ENCODE results near the gene SCMH1.

SCMH1 gene

GRCh38 chr1:41023279-41023990 is 218.7 kb downstream of the SCMH1 start:
- Mint-ChIP-seq H3K27ac (no peak overlapping the region), H3K4me3 (no peak overlapping the region)

DNA sequence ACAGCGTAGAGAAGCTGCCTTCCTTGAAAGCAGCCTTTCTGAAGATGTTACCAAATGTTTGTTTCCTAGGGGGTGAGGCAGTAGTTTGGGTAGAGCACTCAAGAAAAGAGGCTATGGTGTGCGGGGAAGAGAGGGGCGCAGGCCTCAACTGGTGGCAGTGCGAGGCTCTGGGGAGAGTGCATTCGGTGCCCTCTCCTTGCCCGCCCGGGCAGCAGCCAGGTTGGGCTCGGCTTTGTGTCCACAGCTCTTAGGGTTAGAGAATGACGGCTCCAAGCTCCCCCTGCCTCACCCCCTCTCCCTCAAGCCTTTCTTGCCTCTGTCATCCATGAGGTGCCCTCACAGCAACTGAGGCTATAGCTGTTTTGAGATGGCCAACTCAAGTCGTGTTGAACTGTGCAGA is 219.7 kb downstream of the SCMH1 start:
- Mint-ChIP-seq H3K27ac (no peak overlapping the region), H3K36me3 (ENCODE audit: low read depth) (peaks cover 34% of the 10 kb centered on the region), H3K4me3 (no peak overlapping the region), H3K4me1 (ENCODE audit: low read depth) (no peaks in the 10 kb centered on the region), H3K27me3 (no peaks in the 10 kb centered on the region), H3K9me3 (no peaks in the 10 kb centered on the region)
- intact Hi-C loops (cut with micrococcal nuclease): no loop called here

More at GRCh38 chr1:41023279-41023990, 218.7 kb downstream of the SCMH1 start:
- peaks cover 32% of the 10 kb centered on the region for H3K36me3 Mint-ChIP-seq (ENCODE audit: low read depth)
- intact Hi-C loops (cut with micrococcal nuclease): no loop called here
- no peaks in the 10 kb centered on the region for H3K4me1 Mint-ChIP-seq (ENCODE audit: low read depth)
- no peaks in the 10 kb centered on the region for H3K27me3 Mint-ChIP-seq
- no peaks in the 10 kb centered on the region for H3K9me3 Mint-ChIP-seq

- H3K27me3 Mint-ChIP-seq: no peaks in the 10 kb centered on the region
- intact Hi-C loops (cut with micrococcal nuclease): no loop called here
- peaks cover 39% of the 10 kb centered on the region for H3K36me3 Mint-ChIP-seq (ENCODE audit: low read depth)
- no peak within 1 kb of the TSS for H3K27ac Mint-ChIP-seq
- H3K9me3 Mint-ChIP-seq: no peaks in the 10 kb centered on the region
- H3K4me3 Mint-ChIP-seq: no peak within 1 kb of the TSS
- H3K4me1 Mint-ChIP-seq (ENCODE audit: low read depth): no peaks in the 10 kb centered on the region
Observed at GRCh38 chr1:41021526-41022308, 220.4 kb downstream of the SCMH1 start, which contains the start of gene SLFNL1. TSS of gene SLFNL1 (minus strand) at chr1:41021725. CDS start at chr1:41020660, 1,065 bp downstream.

- H3K4me3 Mint-ChIP-seq: no peak overlapping the region
- no peak overlapping the region for H3K27ac Mint-ChIP-seq
- intact Hi-C loops (cut with micrococcal nuclease): no loop called here
- peaks cover 49% of the 10 kb centered on the region for H3K36me3 Mint-ChIP-seq (ENCODE audit: low read depth)
- no peaks in the 10 kb centered on the region for H3K4me1 Mint-ChIP-seq (ENCODE audit: low read depth)
- no peaks in the 10 kb centered on the region for H3K9me3 Mint-ChIP-seq
- H3K27me3 Mint-ChIP-seq: no peaks in the 10 kb centered on the region
Observed at GRCh38 chr1:41020654-41021053, 221.5 kb downstream of the SCMH1 start.

- intact Hi-C loops (cut with micrococcal nuclease): no loop called here
- Mint-ChIP-seq H3K36me3 (ENCODE audit: low read depth) (peaks cover 51% of the 10 kb centered on the region), H3K9me3 (no peaks in the 10 kb centered on the region), H3K27me3 (no peaks in the 10 kb centered on the region), H3K4me3 (no peak overlapping the region), H3K4me1 (ENCODE audit: low read depth) (peaks cover under 1% of the 10 kb centered on the region), H3K27ac (no peak overlapping the region)
Observed at GRCh38 chr1:41020109-41020576, 222.0 kb downstream of the SCMH1 start.

- peaks cover 8% of the 10 kb centered on the region for H3K4me1 Mint-ChIP-seq (ENCODE audit: low read depth)
- intact Hi-C loops (cut with micrococcal nuclease): no loop called here
- H3K27me3 Mint-ChIP-seq: no peaks in the 10 kb centered on the region
- no peak overlapping the region for H3K4me3 Mint-ChIP-seq
- peaks cover 59% of the 10 kb centered on the region for H3K36me3 Mint-ChIP-seq (ENCODE audit: low read depth)
- no peak overlapping the region for H3K27ac Mint-ChIP-seq
- no peaks in the 10 kb centered on the region for H3K9me3 Mint-ChIP-seq
Observed at GRCh38 chr1:41019353-41019745, 222.8 kb downstream of the SCMH1 start.

DNA sequence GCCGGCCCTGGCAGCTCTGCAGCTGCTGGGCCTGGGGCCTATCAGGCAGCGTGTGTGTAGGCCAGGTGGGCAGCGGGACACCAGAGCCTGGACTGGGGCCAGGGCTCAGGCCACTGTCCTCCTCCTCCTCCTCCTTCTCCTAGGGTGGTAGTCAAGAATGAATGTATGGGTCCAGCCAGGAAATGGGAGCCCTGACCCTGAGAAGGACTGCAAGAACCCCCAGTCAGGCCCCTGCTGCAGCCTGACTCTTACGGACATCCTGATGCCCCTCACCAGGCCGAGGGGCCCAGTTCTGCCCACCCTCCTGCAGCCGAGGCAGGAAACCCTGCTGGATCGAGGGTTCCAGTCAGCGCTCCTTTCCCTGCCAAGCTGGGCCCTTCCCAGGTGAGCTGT is 224.1 kb downstream of the SCMH1 start:
- Mint-ChIP-seq H3K27me3 (no peaks in the 10 kb centered on the region), H3K4me3 (no peak overlapping the region), H3K4me1 (ENCODE audit: low read depth) (peaks cover 21% of the 10 kb centered on the region), H3K9me3 (no peaks in the 10 kb centered on the region), H3K36me3 (ENCODE audit: low read depth) (peaks cover 60% of the 10 kb centered on the region), H3K27ac (no peak overlapping the region)
- intact Hi-C loops (cut with micrococcal nuclease): no loop called here

DNA sequence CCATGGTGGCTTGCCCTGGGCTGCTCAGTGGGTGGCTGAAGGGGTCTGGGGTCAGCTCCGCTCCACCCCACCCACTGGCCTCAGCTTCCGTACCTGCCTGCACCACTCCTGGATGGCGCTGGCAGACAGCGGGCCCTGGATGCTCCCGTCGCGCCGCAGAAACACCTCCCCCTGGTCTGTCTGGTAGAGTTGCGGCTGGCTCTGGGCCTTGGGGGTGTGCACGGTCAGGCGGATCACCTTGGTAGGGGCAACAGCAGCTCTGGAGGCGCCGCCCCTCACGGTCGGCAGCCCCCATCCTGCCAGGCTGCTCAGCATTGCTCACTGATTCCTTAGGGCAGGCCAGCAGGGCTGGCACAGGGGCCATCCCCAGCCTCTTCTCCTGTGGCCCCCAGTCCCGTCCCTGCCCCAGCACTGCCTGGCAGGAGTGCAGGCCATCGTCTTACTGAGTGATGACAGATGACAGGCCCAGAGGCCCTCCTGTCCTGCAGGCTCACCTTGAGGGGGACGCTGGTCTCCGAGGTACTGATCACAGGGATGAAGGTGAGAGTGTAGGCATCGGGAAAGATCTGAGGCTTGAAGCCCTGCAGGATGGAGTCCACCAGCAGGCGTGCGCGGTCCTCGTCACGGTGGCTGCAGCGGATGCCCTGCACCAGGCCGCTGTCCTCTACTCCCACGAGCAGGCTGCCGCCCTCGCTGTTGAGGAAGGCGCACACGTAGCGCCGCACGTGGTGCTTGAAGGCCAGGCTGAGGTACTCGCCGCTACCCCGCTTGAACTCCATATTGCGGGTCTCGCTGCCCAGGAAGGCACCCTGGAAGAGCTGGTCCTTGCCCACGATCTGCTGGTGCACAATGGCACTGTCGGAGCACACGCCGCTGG is 224.7 kb downstream of the SCMH1 start:
- H3K4me3 Mint-ChIP-seq: no peak overlapping the region

GRCh38 chr1:41015897-41016470 is 226.1 kb downstream of the SCMH1 start:
- intact Hi-C loops (cut with micrococcal nuclease): no loop called here
- Mint-ChIP-seq H3K4me1 (ENCODE audit: low read depth) (peaks cover 21% of the 10 kb centered on the region), H3K27ac (no peak overlapping the region), H3K36me3 (ENCODE audit: low read depth) (peaks cover 78% of the 10 kb centered on the region), H3K9me3 (no peaks in the 10 kb centered on the region), H3K27me3 (no peaks in the 10 kb centered on the region), H3K4me3 (no peak overlapping the region)

More for the DNA sequence above, 224.7 kb downstream of the SCMH1 start:
- Mint-ChIP-seq H3K4me1 (ENCODE audit: low read depth) (peaks cover 21% of the 10 kb centered on the region), H3K27ac (no peak overlapping the region), H3K27me3 (no peaks in the 10 kb centered on the region), H3K36me3 (ENCODE audit: low read depth) (peaks cover 64% of the 10 kb centered on the region), H3K9me3 (no peaks in the 10 kb centered on the region)
- intact Hi-C loops (cut with micrococcal nuclease): no loop called here

GRCh38 chr1:41015281-41015896 is 226.7 kb downstream of the SCMH1 start:
- peaks cover 82% of the 10 kb centered on the region for H3K36me3 Mint-ChIP-seq (ENCODE audit: low read depth)
- H3K4me1 Mint-ChIP-seq (ENCODE audit: low read depth): peaks cover 21% of the 10 kb centered on the region
- H3K4me3 Mint-ChIP-seq: no peak overlapping the region
- no peaks in the 10 kb centered on the region for H3K27me3 Mint-ChIP-seq
- H3K27ac Mint-ChIP-seq: peak overlapping the region; percentile 78
- no peaks in the 10 kb centered on the region for H3K9me3 Mint-ChIP-seq
- intact Hi-C loops (cut with micrococcal nuclease): no loop called here

- intact Hi-C loops (cut with micrococcal nuclease): no loop called here
Observed at GRCh38 chr1:41014871-41015270, 227.2 kb downstream of the SCMH1 start.

DNA sequence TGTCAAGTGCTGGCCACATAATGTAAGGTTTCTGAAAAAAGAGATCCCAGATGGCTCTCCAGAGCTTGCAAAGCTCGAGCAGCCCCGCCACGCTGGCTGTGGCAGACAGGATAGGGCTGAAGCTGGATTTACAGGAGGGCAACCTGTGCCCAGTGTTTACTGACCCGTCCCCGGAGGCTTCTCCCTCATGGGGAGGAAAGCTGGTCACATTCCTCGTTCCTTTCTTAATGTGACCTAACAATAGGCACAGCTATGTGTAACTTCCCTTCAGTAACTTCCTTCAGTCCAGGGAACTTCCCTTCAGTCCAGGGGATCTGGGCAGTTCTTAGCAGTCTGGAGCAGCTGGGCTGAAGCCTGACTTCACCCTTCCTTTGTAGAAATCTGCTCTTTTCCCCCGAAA is 228.3 kb downstream of the SCMH1 start:
- peak overlapping the region; percentile 78 for H3K27ac Mint-ChIP-seq
- peaks cover 82% of the 10 kb centered on the region for H3K36me3 Mint-ChIP-seq (ENCODE audit: low read depth)
- intact Hi-C loops (cut with micrococcal nuclease): no loop called here
- no peaks in the 10 kb centered on the region for H3K9me3 Mint-ChIP-seq
- H3K4me3 Mint-ChIP-seq: peak overlapping the region; percentile 17
- no peaks in the 10 kb centered on the region for H3K27me3 Mint-ChIP-seq
- H3K4me1 Mint-ChIP-seq (ENCODE audit: low read depth): peaks cover 21% of the 10 kb centered on the region

More at GRCh38 chr1:41014871-41015270, 227.2 kb downstream of the SCMH1 start:
- Mint-ChIP-seq H3K4me3 (no peak overlapping the region), H3K27me3 (no peaks in the 10 kb centered on the region), H3K36me3 (ENCODE audit: low read depth) (peaks cover 82% of the 10 kb centered on the region), H3K27ac (peak overlapping the region; percentile 78), H3K4me1 (ENCODE audit: low read depth) (peaks cover 21% of the 10 kb centered on the region), H3K9me3 (no peaks in the 10 kb centered on the region)

- Mint-ChIP-seq H3K9me3 (no peaks in the 10 kb centered on the region), H3K4me3 (no peak overlapping the region), H3K36me3 (ENCODE audit: low read depth) (peaks cover 82% of the 10 kb centered on the region), H3K4me1 (ENCODE audit: low read depth) (peaks cover 21% of the 10 kb centered on the region), H3K27ac (peak overlapping the region; percentile 78), H3K27me3 (no peaks in the 10 kb centered on the region)
- intact Hi-C loops (cut with micrococcal nuclease): no loop called here
Observed at GRCh38 chr1:41013024-41013423, 229.1 kb downstream of the SCMH1 start.

Data from dendritic cell treated with granulocyte-macrophage colony-stimulating factor and Interleukin-4, amounts not matched to agents 40 ng/mL and 50 ng/mL, for 4 days (primary cell).